ENCODE results near the gene KDM6B. TPM values are rescaled to one million over a fixed set of nuclear protein-coding genes. Genes with fewer than 3 reads are reported as not detected.

Gene KDM6B
- total RNA-seq, 2 donors from 2014 or later, result 34.9 to 41.2 TPM

GRCh38 chr17:7836596-7837407 lies 2.8 kb downstream of the KDM6B start:
- peaks cover 9% of the 10 kb centered on the region in 2 donors for H3K36me3 Mint-ChIP-seq
- peak overlapping the region; percentile 83 to 97 for H3K27ac Mint-ChIP-seq
- ATAC-seq, result no peak
- DNase-seq (ENCODE audit: low spot score in 2 of 2), result peak; percentile 53 to 65
- H3K9me3 Mint-ChIP-seq, result no peaks in the 10 kb centered on the region

- H3K36me3 Mint-ChIP-seq, result peaks cover 9% of the 10 kb centered on the region in 2 donors
- H3K9me3 Mint-ChIP-seq, result no peaks in the 10 kb centered on the region
- ATAC-seq, result no peak
- DNase-seq (ENCODE audit: low spot score in 2 of 2), result no peak
- H3K27ac Mint-ChIP-seq, result peak overlapping the region; percentile 18 to 88
These were observed 3.5 kb downstream of the KDM6B start for GRCh38 chr17:7837408-7838088.

- peak overlapping the region; percentile 51 to 93 for H3K27ac Mint-ChIP-seq
- DNase-seq (ENCODE audit: low spot score in 2 of 2), result peak in 1 of 2 donors; percentile 56
- no peaks in the 10 kb centered on the region for H3K9me3 Mint-ChIP-seq
- no peak for ATAC-seq
- H3K36me3 Mint-ChIP-seq, result peaks cover 9% of the 10 kb centered on the region in 2 donors
These were observed 4.4 kb downstream of the KDM6B start for GRCh38 chr17:7838090-7839075.

- ATAC-seq, result no peak
- H3K9me3 Mint-ChIP-seq, result no peaks in the 10 kb centered on the region
- H3K36me3 Mint-ChIP-seq, result peaks cover 9% of the 10 kb centered on the region in 2 donors
- no peak for DNase-seq (ENCODE audit: low spot score in 2 of 2)
- H3K27ac Mint-ChIP-seq, result peak overlapping the region; percentile 93 to 96
These were observed 5.3 kb downstream of the KDM6B start for GRCh38 chr17:7839190-7839875.

GRCh38 chr17:7839876-7840261 lies 5.9 kb downstream of the KDM6B start:
- ATAC-seq, result no peak
- Mint-ChIP-seq H3K36me3 (peaks cover 9% of the 10 kb centered on the region in 2 donors), H3K9me3 (no peaks in the 10 kb centered on the region), H3K27ac (peak overlapping the region in 1 of 2 donors; percentile 96)
- no peak for DNase-seq (ENCODE audit: low spot score in 2 of 2)

- no peak for DNase-seq (ENCODE audit: low spot score in 2 of 2)
- H3K27ac Mint-ChIP-seq, result peak overlapping the region; percentile 80 to 96
- no peak for ATAC-seq
- H3K9me3 Mint-ChIP-seq, result no peaks in the 10 kb centered on the region
- H3K36me3 Mint-ChIP-seq, result peaks cover 9% of the 10 kb centered on the region in 2 donors
These were observed 6.4 kb downstream of the KDM6B start for GRCh38 chr17:7840441-7840840.

GRCh38 chr17:7840875-7841274 lies 6.9 kb downstream of the KDM6B start:
- peaks cover 9% of the 10 kb centered on the region in 2 donors for H3K36me3 Mint-ChIP-seq
- H3K9me3 Mint-ChIP-seq, result no peaks in the 10 kb centered on the region
- ATAC-seq (no peak), DNase-seq (ENCODE audit: low spot score in 2 of 2) (no peak)
- peak overlapping the region; percentile 80 to 96 for H3K27ac Mint-ChIP-seq

GRCh38 chr17:7841396-7841914 lies 7.4 kb downstream of the KDM6B start:
- peak; percentile 82 to 93 for DNase-seq (ENCODE audit: low spot score in 2 of 2)
- H3K9me3 Mint-ChIP-seq, result no peaks in the 10 kb centered on the region
- peak overlapping the region; percentile 80 to 96 for H3K27ac Mint-ChIP-seq
- ATAC-seq, result peak; percentile 54 to 66
- peaks cover 9% of the 10 kb centered on the region in 2 donors for H3K36me3 Mint-ChIP-seq

- Mint-ChIP-seq H3K27ac (peak overlapping the region; percentile 96 to 99), H3K36me3 (peaks cover 9% of the 10 kb centered on the region in 2 donors), H3K9me3 (no peaks in the 10 kb centered on the region)
- DNase-seq (ENCODE audit: low spot score in 2 of 2), result peak; percentile 83 to 86
- peak; percentile 17 to 29 for ATAC-seq
These were observed 7.9 kb downstream of the KDM6B start for GRCh38 chr17:7841915-7842379.

- H3K27ac Mint-ChIP-seq, result peak overlapping the region; percentile 96 to 99
- no peaks in the 10 kb centered on the region for H3K9me3 Mint-ChIP-seq
- DNase-seq (ENCODE audit: low spot score in 2 of 2), result peak; percentile 89 to 96
- H3K36me3 Mint-ChIP-seq, result peaks cover 9% of the 10 kb centered on the region in 2 donors
- peak; percentile 57 to 59 for ATAC-seq
These were observed 8.6 kb downstream of the KDM6B start for GRCh38 chr17:7842380-7843256.

- ATAC-seq (peak in 1 of 2 donors; percentile 0), DNase-seq (ENCODE audit: low spot score in 2 of 2) (peak in 1 of 2 donors; percentile 48)
- H3K9me3 Mint-ChIP-seq, result no peaks in the 10 kb centered on the region
- H3K27ac Mint-ChIP-seq, result peak overlapping the region; percentile 96 to 99
- H3K36me3 Mint-ChIP-seq, result peaks cover 9% of the 10 kb centered on the region in 2 donors
These were observed 9.2 kb downstream of the KDM6B start for GRCh38 chr17:7843257-7843535.

- ATAC-seq (peak; percentile 4 to 37), DNase-seq (ENCODE audit: low spot score in 2 of 2) (peak; percentile 78 to 85)
- Mint-ChIP-seq H3K27ac (peak overlapping the region; percentile 96 to 99), H3K9me3 (no peaks in the 10 kb centered on the region), H3K36me3 (peaks cover 9% of the 10 kb centered on the region in 2 donors)
These were observed 9.7 kb downstream of the KDM6B start for GRCh38 chr17:7843536-7844291.

GRCh38 chr17:7844292-7845154 lies 10.5 kb downstream of the KDM6B start:
- peak; percentile 58 to 62 for ATAC-seq
- Mint-ChIP-seq H3K27ac (peak overlapping the region; percentile 96 to 99), H3K9me3 (no peaks in the 10 kb centered on the region), H3K36me3 (peaks cover 9% of the 10 kb centered on the region in 2 donors)
- DNase-seq (ENCODE audit: low spot score in 2 of 2), result peak; percentile 81 to 91

All from activated naive CD4-positive, alpha-beta T cell treated with anti-CD3 and anti-CD28 coated beads, Interleukin-2, amount 50 U/mL, for 72 hours (primary cell).